ENCODE data around the gene PDE10A.

PDE10A gene

DNA sequence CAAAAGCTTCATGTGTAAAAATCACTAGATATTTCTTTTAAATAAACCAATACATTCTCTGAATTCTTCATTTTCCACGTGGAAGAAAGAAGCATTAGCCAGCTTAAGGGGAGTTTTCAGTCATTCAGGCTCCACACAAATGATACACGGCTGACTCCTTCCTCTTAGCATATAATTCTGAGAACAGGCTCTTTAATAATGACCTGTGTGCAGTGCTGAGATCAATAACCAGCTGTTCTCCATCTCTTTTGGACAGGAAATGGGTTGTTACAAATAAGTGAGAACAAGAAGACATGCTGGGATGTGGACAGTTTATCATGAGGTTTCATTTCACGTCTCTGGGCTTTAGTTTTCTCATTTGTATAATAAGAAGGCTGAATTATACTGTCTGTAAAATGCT is 206.8 kb downstream of the PDE10A start:
- no peak for DNase-seq

DNA sequence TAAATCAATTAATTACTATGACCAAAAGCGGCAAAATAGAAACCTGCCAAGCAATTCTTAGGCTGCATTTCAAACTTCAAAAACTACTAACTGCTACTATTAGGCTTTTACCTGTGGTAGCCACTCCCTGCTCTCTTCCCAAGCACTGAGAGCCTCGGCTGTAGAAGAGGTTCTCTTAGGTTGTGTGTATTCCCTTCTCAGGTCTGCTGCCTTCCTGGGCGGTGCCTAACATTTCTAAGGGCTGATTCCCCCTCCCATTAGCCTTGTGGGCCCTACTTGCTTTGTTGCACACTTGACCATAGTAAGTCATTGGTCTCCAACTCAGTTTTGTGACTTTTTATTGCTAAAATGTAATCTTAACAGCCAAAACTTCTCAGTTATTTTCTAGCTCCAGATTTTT is 207.6 kb downstream of the PDE10A start:
- no peak for DNase-seq

DNA sequence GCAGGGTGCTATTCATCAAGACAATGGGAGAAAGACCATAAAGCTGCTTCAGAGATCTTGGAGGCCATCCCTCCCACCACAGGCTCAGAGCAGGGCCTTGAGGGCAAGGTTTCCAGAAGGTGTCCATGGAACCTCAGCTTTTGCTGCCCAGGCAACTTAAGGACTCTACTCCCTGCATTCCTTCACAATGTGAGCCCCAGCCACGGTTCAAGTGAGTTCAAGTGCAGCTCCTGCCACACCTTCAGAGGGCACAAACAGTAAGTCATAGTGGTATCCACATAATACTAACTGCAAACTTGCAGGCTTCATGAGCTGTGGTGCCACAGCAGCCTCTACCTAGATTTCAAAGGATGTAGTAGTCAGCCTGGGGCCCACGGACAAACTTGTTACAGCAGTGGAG is 209.6 kb downstream of the PDE10A start:
- DNase-seq: no peak

DNA sequence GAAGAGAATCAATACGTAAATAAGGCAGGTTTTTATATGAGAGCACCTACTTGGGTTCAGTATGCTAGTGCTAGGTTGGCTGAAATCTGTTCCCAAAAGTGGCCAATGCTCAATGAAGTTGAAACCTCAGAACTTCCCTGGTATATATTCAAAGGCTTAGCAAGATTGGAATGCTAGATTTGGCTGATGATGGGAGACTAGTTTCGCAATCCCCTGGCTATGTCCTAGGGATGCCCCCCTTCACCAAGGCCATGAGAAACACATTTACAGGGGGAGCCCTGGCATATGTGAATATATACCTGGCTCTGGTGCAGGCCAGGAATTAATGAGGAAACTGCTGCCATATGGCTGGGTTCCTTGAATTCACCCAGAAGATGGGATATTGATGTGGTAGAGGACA is 211.2 kb downstream of the PDE10A start:
- no peak for DNase-seq

DNA sequence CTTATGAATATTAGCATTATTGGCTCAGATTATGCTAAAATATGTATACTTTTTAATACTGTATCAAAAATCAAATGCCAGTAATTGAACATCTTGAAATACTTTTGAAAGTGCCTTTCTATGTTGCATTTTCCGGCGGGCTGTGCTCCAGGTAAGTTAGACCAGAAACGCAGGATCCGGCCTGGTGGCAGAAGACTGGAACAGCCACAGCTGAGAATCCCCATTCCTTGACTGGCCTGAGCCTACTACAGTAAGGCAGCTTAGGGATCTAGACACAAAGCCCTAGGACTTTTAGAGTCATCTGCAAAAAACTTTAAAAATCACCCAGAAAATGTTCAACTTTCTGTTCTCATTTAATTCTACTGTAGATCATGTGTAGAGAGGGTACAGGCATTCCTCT is 214.8 kb downstream of the PDE10A start:
- DNase-seq: no peak

DNA sequence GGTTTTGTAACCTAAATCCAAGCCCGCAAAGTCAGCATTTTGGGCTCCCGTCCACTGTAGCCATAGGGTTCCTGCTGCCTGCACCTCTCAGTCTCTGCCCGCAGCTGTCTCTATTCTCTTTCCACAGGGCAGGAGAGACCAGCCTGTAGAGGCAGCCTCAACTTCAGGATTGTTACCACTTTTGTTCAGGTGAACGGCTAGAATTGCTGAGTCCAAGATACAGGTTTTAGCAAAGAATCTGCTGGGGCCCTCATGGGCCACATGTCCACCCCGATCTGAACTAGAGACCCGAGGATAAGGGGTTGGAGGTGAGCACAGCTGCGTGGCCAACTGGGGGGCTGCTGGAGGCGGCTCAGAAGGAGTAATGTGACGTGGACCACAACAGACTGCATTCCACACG is 215.9 kb downstream of the PDE10A start:
- no peak for DNase-seq

DNA sequence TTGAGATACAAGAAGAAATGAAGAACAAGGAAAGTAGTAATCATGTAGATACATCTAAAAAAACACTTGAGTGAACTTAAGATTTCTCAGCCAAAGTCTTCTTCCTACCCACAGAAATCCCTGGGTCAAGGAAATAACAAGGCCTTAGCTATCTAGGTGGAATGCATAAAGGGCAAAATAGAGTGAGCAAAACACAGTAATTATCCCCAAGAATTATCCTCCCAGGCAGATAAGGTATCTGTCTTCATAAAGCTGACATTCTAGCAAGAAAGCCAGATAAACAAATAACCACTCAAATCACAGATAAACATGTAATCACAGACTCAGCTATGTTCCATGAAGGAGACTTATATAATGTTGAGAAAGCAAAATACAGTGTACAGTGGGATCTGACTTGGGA is 216.7 kb downstream of the PDE10A start:
- DNase-seq: no peak

DNA sequence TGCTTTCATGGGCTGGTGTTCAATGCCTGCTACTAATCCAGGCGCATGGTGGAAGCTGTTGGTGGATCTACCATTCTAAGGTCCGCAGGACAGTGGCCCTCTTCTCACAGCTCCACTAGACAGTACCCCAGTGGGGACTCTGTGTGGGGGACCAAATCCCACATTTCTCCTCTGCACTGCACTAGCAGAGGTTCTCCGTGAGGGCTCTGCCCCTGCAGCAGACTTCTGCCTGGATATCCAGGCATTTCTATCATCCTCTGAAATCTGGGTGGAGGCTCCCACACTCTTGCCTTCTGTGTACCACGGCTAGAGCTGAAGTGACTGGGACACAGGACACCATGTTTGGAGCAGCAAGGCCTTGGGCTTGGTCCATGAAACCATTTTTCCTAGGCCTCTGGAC is 219.6 kb downstream of the PDE10A start:
- no peak for DNase-seq

DNA sequence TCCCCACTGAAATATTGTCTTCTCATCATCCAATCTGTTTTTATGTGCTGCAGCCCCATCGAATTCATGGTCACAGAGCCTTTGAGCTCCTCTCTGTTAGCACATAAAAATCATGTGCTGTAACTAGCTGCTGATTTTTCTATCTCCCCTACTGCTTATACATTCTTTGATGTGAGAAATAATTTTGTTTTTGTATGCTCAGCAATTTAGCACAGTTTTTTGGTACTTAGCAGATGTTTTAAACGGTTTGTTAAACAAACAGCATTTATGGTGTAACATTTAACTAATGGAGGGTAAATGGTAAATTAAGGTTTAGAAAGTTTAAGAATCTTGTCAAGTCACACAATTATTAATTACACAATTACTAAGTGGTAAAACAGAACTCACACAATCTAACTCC is 221.9 kb downstream of the PDE10A start:
- DNase-seq: no peak

DNA sequence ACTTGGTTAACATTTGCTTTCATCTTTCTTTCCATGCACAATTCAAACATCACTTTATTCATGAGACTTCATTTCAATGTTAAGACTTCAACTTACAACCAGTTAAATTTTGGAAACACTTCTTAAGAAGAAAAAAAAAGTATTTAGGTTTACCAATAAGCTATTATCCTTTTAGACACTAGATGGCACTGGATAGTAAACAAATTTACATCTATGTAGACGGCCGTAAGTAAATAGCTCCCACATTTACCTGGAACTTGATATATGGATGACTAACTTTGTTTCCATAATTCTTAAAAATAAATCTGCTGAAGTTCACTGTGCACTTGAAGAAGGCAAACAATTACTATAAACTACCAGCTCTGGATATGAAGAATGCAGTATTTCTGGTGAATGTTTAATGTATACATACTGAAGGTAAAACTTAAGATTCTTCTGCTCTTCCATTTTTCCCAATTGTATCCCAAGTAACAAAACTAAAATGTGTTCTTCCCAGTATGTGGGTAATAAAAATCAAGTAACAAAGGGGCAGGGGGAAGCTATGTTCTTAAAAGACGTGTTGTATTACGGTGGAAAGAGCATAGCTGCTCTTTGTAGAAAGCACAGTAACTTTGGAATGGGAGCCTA is 223.0 kb downstream of the PDE10A start:
- DNase-seq: peak; percentile 25

DNA sequence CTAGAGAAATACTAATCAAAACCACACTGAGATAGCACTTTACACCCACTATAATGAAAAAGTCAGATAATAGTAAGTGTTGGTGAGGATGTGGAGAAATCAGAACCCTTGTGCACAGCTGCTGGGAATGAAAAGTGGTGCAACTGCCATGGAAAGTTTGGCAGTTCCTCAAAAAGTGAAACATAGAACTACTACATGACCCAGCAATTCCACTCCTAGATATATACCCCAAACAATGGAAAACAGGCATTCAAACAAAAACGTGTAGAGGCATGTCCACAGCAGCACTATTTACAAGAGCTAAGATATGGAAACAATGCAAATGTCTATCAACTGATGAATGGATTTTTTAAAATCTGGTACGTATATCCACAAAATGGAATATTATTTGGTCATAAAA is 236.1 kb downstream of the PDE10A start:
- DNase-seq: no peak

DNA sequence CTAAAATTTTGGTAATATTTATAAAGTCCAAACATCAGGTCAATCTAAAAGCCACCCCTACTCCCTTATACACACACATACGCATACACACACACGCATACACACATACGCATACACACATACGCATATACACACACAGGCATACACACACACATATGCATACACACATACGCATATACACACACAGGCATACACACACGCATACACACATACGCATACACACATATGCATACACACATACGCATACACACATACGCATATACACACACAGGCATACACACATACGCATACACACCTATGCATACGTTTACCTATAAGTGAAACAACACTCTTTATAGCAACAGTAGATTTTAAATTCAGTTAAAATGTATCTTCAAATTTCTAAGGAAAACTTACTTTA is 240.8 kb downstream of the PDE10A start:
- no peak for DNase-seq

DNA sequence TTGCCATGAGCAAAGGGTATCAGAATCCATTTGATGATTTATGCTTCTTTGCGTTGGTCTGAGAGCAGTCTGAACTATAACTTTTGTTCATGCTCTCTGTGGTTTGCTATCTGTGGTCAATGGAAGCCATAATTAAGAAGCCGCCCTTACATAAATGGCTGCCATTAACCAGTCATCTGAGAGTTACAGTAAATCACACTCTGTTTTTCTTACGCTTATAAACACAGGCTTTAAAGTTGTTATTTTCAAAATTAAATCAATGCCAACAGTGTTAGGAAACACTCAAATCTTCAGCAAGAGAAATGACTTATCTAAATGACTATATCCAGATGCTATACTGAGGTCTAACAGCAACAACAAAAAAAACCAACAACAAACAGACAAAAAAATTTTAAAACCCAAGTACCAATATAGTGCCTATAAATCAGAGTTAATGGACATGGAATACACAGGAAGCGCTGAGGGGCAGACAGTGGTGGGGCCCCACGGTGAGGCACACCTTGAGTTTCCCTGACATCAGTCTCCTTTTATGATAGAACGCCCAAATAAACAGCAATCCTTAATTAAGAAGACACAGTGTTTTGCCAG is 245.7 kb downstream of the PDE10A start:
- no peak for DNase-seq

DNA sequence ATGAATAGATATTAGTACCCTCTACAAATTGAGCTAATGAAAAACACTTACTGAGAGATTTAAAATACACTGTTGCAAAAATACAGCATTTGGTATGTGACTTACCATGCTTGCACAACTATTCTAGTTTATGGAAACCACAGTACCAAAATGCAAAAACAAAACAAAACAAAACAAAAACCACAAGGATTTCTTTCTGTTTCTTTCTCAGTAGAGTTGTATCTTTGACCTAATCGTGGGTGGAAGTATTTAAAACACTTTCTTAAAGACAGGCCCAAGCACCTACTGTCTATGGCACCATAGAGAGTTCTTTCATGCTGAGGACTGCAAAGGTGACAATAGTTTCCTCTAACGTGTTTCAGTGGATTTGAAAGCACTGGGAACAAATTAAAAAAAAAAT is 258.3 kb downstream of the PDE10A start:
- DNase-seq: no peak

DNA sequence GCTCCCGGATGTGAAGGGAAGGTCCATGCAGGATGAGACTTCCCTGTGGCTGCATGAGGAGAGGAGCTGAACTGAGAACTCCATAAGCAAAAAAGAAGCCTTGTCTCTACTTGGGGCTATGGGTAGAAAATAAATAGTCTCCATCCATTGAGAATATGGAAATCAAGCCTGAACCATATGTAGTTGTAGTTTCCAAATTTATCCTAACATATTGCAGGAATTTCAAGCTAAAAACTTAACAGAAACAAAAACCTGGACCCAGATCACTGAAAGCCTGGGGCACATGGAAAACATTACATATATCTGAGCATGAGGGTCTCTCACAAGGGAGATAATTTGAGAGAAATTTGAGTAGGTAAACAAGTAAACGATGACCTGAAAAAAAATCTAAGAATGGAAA is 258.7 kb downstream of the PDE10A start:
- no peak for DNase-seq

DNA sequence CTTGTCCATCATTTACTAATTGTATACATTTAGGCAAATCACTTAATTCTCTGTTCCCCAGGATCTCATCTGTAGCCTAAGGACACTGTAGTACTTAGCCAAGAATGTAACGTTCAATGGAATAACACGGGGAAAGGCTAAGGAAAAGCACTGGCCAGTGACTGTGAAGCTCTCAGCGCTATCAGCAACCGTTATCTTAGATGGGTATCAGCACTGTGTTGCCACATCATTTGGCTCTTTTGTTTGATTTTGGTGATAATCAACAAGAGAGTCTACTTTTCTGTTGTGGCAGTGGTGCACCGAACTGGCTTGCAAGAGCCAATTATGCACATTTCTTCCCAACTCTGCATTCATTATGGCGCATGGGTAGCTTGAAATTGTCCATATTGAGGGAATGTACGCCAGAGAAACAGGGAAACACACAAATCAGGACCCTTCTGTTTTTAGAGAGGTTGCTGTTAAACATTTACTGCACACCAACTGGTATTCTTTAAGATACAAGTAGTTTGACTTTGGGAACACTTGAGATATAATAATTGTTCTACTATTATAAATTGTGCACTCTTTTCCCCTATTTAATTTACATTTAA is 259.9 kb downstream of the PDE10A start:
- DNase-seq: no peak

DNA sequence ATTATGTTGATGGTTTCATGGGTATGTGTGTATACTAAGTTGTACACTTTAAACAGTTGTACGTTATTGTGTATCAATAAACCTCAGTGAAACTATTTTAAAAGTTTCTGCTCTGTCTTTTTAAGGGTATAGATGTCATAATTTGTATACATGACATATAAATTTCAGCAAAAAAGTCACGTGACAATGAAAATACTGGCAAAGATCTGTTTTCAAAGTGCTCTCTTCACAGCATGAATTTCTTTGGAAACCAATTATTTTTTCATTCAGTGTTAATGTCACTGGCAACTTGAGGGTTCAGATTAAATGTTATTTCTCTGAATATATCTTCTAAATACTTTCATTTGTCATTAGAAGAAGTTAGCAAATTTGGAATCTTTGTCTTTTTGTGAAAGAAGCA is 261.9 kb downstream of the PDE10A start:
- no peak for DNase-seq

DNA sequence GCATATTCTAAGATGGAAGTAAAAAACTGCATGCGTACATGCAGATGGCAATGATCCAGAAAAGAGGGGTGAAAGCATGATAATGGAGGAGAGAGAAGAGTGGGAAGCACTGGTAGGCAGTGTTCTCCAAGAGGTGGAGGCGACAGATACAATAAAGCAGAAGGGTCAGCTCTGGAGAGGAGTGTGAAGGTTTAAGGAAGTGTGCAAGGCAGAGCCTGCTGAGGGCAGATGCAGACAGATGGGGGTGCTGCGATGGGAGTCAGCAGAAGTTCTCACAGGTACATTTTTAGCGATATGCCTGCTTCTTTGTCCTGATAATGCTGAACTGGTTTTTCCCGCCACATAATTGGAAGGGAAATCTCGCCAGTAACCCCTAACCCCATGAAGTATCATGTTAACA is 272.6 kb downstream of the PDE10A start:
- no peak for DNase-seq

DNA sequence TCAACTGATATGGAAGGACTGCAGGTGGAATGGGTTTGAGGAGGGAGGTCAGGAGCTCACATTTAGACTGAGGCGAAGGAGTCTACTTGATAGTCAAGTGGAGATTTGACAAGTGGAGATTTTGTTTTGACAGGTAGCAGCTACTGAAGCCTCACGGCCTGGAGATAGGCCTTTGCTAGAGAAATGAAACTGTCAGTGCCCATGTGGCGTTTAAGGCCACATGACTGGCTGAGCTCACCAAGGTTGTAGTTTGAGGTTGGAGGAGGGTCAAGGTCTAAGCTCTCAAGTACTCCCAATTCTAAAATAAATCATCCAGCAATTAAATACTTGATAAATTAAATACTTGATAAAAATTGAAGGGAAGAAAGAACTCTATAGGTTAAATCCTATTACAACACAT is 273.5 kb downstream of the PDE10A start:
- no peak for DNase-seq

DNA sequence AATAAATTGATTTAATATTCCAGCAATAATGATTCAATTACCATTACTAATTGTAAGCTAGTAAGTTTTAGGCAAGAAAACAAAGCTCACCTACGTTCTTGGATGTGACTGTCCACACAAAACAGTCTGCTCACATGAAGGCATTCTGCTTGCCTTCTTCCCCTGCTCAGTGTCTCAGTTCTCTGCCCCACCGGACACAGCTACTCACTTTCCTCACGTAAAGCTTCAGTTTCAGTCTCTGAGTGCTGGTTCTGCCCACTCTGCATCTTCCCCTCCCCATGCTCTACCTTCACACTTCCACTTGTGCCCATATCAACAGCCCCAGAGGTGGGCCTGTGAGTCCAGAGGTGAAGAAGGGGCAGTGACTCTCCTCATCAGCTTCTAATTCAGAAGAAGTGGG is 279.7 kb downstream of the PDE10A start:
- DNase-seq: no peak

DNA sequence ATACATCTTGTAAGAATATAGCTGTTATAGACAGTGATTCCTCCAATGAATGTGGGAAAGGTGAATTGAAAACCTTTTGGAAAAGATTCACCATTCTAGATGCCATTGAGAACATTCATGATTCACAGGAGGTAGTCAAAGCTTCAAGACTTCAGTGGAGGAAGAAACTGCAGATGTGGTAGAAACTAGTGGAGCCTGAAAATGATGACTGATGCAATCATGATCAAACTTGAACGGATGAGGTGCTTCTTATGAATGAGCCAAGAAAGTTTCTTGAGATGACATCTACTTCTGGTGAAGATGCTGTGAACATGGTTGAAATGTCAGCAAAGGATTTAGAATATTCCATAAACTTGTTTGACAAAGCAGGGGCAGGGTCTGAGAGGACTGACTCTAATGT is 286.9 kb downstream of the PDE10A start:
- DNase-seq: no peak

DNA sequence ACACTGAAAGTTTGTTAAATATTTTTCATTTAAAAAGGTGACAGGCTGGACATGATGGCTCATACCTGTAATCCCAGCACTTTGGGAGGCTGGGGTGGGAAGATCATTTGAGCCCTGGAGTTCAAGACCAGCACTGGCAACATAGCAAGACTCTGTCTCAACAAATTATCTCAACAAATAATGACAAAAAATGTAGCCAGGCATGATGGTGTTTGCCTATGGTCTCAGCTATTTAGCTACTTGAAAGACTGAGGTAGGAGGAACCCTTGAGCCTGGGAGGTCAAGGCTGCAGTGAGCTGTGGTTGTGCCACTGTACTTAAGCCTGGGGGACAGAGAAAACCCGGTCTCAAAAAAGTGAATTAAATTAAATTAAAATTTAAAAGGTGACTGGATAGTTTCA is 297.7 kb downstream of the PDE10A start:
- no peak for DNase-seq

DNA sequence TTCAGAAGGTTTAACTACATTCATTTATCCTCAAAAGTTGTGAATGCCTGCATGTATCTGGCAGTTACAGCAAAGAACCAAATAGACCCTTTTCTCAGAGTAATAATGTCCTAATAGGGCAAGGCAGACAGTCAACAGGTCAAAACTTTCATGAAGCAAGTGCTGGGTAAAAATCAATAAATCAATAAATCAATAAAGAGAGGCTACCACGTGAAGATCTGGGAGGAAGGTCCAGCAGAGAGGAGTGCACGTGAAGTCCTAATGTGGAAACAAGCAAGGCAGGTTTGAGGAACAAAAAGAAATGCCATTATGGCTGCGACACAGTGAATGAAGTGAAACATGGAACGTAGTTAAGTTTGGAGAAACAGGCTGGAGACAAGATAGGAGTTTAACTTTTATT is 317.3 kb downstream of the PDE10A start:
- DNase-seq: no peak

DNA sequence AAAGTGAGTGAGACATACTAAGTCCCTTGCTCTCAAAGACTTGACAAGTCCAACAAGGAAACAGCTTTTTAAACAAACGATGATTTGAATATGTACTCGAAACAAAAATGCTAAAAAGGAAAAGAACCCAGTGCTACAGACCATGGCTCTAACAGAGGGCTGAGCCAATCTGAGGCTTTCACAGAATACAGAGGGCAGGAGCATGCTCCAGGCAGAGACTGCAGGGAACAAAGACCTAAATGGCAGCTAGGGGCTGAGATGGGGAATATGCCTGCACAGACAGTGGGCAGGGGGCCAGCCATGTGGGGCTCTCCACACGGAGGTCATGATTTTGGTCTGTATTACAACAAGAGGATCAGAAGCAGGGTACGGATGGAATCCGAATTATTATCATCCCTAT is 322.5 kb downstream of the PDE10A start:
- DNase-seq: no peak

DNA sequence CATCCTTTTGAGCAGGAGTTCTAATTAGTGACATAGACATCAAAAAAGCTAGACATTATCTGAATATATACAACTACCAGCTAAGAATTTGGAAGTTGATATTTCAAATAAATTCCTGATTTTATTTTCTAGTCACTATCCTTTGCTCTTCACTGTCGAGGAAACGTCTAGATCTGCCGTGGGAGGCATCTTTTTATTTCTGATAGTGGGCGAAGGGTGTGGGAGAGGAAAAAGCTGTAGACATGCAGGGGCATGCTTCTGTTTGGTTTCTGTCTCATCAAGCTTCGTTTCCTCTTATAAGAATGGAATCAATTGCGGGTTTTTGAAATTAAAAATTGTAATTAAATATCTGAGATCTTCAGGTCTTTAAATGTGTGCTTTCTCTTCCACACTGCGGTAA is 337.4 kb downstream of the PDE10A start:
- DNase-seq: no peak

All from NCI-H69 (cell line).